Breast epithelium (tissue), 4 donors: ENCODE results near the gene ANXA5. TPM values are rescaled to one million over a fixed set of nuclear protein-coding genes. Genes with fewer than 3 reads are reported as not detected.

Source experiments
- DNase-seq, 2 donors: peaks; one replicate each; pipeline ENCODE4 v3.0.0-alpha.2; 2019; ENCODE audit warnings: low spot score in 2 of 2
- H3K27ac ChIP-seq, 2 donors: fragments of 200-600 bp; sonication (generic) in 1 of 2; one replicate each; pipeline ENCODE4 v1.5.1; 2016 to 2019; ENCODE audit warnings: mild to moderate bottlenecking in 1 of 2
- H3K27me3 ChIP-seq, 2 donors: fragments of 200-600 bp; sonication (generic) in 1 of 2; one replicate each; pipeline versions ENCODE4 v1.5.1 to v1.6.0; 2017 to 2019; ENCODE audit warnings: control low read depth in 1 of 2, mild to moderate bottlenecking in 1 of 2
- H3K36me3 ChIP-seq: fragments of 200-600 bp; one replicate; pipeline ENCODE4 v1.5.1; 2019
- H3K4me1 ChIP-seq, 2 donors: fragments of 200-600 bp; sonication (generic); one replicate each; pipeline ENCODE4 v1.5.1; 2016 to 2019; ENCODE audit warnings: control low read depth in 1 of 2
- H3K4me3 ChIP-seq, 3 donors: fragments of 200-600 bp; sonication (generic); 1 replicate in 2 of 3; 2 replicates in 1 of 3; pipeline ENCODE4 v1.5.1; 2016 to 2019; ENCODE audit warnings: mild to moderate bottlenecking in 3 of 3, moderate library complexity in 2 of 3
- H3K9me3 ChIP-seq, 2 donors: fragments of 200-600 bp; sonication (generic) in 1 of 2; one replicate each; pipeline ENCODE4 v1.5.1; 2016 to 2019; ENCODE audit warnings: control low read depth in 1 of 2
- POLR2A ChIP-seq: fragments of 450-650 bp; IDR thresholded peaks from one replicate; pipeline ENCODE4 v1.6.1; 2016; ENCODE audit warnings: antibody characterized with exemption, mild to moderate bottlenecking, moderate library complexity
- POLR2AphosphoS5 ChIP-seq, 3 donors: sonication (generic); formaldehyde crosslinking; IDR thresholded peaks; one replicate each; pipeline ENCODE4 v1.6.1; 2017; ENCODE audit warnings: antibody characterized with exemption in 3 of 3
- intact Hi-C: fragments of 100-400 bp; cut with DNase I; formaldehyde crosslinking; loops from one replicate; pipeline ENCODE4 v1.15.1; 2023; ENCODE audit warnings: low total_unique reads
- total RNA-seq, 3 donors: library from RNA; depleted of rRNA; stranded (reverse); fragments of >200 nt; gene quantifications; one replicate each; pipeline ENCODE4 v1.1.0, GENCODE V29; 2016
- TF ChIP-seq, protein P1 (sequence below), 3 donors: fragments of 450-650 bp; IDR thresholded peaks; one replicate each; pipeline ENCODE4 v1.5.1; 2016 to 2017; ENCODE audit warnings: antibody characterized with exemption in 3 of 3, mild to moderate bottlenecking in 3 of 3, moderate library complexity in 3 of 3

The ANXA5 gene
- total RNA-seq, 3 donors from 2014 or later: 286 to 430 (median 292) TPM

- Histone ChIP-seq H3K9me3 (no peaks in the 10 kb centered on the region), H3K36me3 (no peaks in the 10 kb centered on the region), H3K4me3 (peak overlapping the region; percentile 67 to 98 (median 97)), H3K4me1 (no peaks in the 10 kb centered on the region), H3K27me3 (no peaks in the 10 kb centered on the region), H3K27ac (peak overlapping the region; percentile 93 to 98)
- intact Hi-C loops: no loop called here
- peak; percentile 60 to 71 for DNase-seq
- TF ChIP-seq POLR2A: no peak
- TF ChIP-seq, protein P1, sequence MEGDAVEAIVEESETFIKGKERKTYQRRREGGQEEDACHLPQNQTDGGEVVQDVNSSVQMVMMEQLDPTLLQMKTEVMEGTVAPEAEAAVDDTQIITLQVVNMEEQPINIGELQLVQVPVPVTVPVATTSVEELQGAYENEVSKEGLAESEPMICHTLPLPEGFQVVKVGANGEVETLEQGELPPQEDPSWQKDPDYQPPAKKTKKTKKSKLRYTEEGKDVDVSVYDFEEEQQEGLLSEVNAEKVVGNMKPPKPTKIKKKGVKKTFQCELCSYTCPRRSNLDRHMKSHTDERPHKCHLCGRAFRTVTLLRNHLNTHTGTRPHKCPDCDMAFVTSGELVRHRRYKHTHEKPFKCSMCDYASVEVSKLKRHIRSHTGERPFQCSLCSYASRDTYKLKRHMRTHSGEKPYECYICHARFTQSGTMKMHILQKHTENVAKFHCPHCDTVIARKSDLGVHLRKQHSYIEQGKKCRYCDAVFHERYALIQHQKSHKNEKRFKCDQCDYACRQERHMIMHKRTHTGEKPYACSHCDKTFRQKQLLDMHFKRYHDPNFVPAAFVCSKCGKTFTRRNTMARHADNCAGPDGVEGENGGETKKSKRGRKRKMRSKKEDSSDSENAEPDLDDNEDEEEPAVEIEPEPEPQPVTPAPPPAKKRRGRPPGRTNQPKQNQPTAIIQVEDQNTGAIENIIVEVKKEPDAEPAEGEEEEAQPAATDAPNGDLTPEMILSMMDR (IDR thresholded peaks at IDR 0.05): peak in 1 of 3 donors; percentile 23
- peak in 2 of 3 donors; percentile 54 to 81 for TF ChIP-seq POLR2AphosphoS5 (IDR thresholded peaks at IDR 0.05)
Measured at GRCh38 chr4:121696170-121696580, 605 bp downstream of the ANXA5 start.

DNA sequence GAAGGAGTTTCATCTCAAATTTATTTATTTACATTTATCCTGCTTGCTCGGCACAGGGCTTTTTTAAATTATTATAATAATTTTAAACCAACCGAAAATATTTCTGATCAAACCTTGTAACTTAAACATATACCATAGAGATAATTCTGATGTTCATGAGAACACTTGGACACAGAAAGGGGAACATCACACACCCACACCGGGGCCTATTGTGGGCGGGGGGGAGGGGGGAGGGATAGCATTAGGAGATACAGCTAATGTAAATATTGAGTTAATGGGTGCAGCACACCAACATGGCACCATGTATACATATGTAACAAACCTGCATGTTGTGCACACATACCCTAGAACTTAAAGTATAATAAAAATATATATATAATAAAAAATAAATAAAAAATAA, 2.9 kb downstream of the ANXA5 start:
- H3K4me3 ChIP-seq: no peak overlapping the region
- no peak overlapping the region for H3K27ac ChIP-seq
- H3K4me1 ChIP-seq: no peaks in the 10 kb centered on the region
- intact Hi-C loops: no loop called here
- no peaks in the 10 kb centered on the region for H3K27me3 ChIP-seq
- H3K9me3 ChIP-seq: no peaks in the 10 kb centered on the region
- DNase-seq: no peak
- TF ChIP-seq POLR2AphosphoS5 (IDR thresholded peaks at IDR 0.05) (no peak), POLR2A (no peak)
- TF ChIP-seq, protein P1 (IDR thresholded peaks at IDR 0.05): no peak
- no peaks in the 10 kb centered on the region for H3K36me3 ChIP-seq

- no peak overlapping the region for H3K27ac ChIP-seq
- no peak for DNase-seq
- TF ChIP-seq POLR2A: no peak
- no peaks in the 10 kb centered on the region for H3K4me1 ChIP-seq
- intact Hi-C loops: no loop called here
- H3K4me3 ChIP-seq: no peak overlapping the region
- H3K27me3 ChIP-seq: no peaks in the 10 kb centered on the region
- no peaks in the 10 kb centered on the region for H3K36me3 ChIP-seq
- H3K9me3 ChIP-seq: no peaks in the 10 kb centered on the region
Measured at GRCh38 chr4:121693450-121693849, 3.3 kb downstream of the ANXA5 start.

- Histone ChIP-seq H3K36me3 (no peaks in the 10 kb centered on the region), H3K27ac (no peak overlapping the region), H3K4me3 (no peak overlapping the region), H3K4me1 (no peaks in the 10 kb centered on the region), H3K9me3 (no peaks in the 10 kb centered on the region), H3K27me3 (no peaks in the 10 kb centered on the region)
- no peak for DNase-seq
- intact Hi-C loops: no loop called here
- TF ChIP-seq, protein P1 (IDR thresholded peaks at IDR 0.05): no peak
- TF ChIP-seq POLR2AphosphoS5 (IDR thresholded peaks at IDR 0.05): no peak
- TF ChIP-seq POLR2A: no peak
Measured at GRCh38 chr4:121692261-121692660, 4.5 kb downstream of the ANXA5 start.

- no peaks in the 10 kb centered on the region for H3K4me1 ChIP-seq
- no peaks in the 10 kb centered on the region for H3K9me3 ChIP-seq
- intact Hi-C loops: no loop called here
- DNase-seq: no peak
- H3K27ac ChIP-seq: peak overlapping the region; percentile 29 to 31
- no peak overlapping the region for H3K4me3 ChIP-seq
- no peaks in the 10 kb centered on the region for H3K27me3 ChIP-seq
- no peaks in the 10 kb centered on the region for H3K36me3 ChIP-seq
- TF ChIP-seq, protein P1 (IDR thresholded peaks at IDR 0.05): no peak
- TF ChIP-seq POLR2A: no peak
- no peak for TF ChIP-seq POLR2AphosphoS5 (IDR thresholded peaks at IDR 0.05)
Measured at GRCh38 chr4:121690001-121690400, 6.8 kb downstream of the ANXA5 start.

- no peak for DNase-seq
- Histone ChIP-seq H3K4me1 (no peaks in the 10 kb centered on the region), H3K27me3 (no peaks in the 10 kb centered on the region), H3K27ac (no peak overlapping the region), H3K4me3 (no peak overlapping the region), H3K36me3 (no peaks in the 10 kb centered on the region), H3K9me3 (no peaks in the 10 kb centered on the region)
- TF ChIP-seq, protein P1 (IDR thresholded peaks at IDR 0.05): no peak
- TF ChIP-seq POLR2AphosphoS5 (IDR thresholded peaks at IDR 0.05) (no peak), POLR2A (no peak)
- intact Hi-C loops: no loop called here
Measured at GRCh38 chr4:121688701-121689100, 8.1 kb downstream of the ANXA5 start.
